Hematopoietic multipotent progenitor cell (in vitro differentiated cells): ENCODE data around the gene PANX2. TPM values are rescaled to one million over a fixed set of nuclear protein-coding genes. Genes with fewer than 3 reads are reported as not detected.

ENCODE experiments used
- DNase-seq, 3 donors: peaks; one replicate each; pipeline ENCODE4 v3.0.0-alpha.2; 2011 to 2015; ENCODE audit warnings: low read depth in 2 of 3, low spot score in 2 of 3
- total RNA-seq: library from RNA; depleted of rRNA; stranded (reverse); fragments of >200 nt; gene quantifications from one replicate; pipeline ENCODE4 v1.2.3, GENCODE V29; 2012

Gene PANX2
- total RNA-seq, 1 donor = 6.5 TPM

DNA sequence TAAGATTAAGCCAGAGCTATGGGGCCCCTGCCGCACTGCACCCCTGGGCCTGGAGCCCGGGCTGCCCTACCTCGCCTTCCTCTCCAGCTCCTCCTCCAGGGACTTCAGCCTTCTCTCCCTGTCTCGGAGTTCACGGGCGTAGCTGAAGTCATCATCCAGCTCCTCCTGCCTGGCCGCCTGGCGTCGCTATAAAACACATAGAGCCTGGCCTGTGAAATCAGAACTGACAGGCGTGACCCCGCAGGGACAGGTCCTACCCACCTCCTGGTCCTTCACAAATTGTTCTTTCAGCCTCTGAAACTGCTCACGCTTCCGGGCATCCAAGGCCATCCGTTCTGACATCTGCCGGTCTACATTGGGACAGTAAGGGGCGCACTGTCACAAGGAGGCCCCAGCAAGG is 53.5 kb downstream of the PANX2 start:
- no peak for DNase-seq

DNA sequence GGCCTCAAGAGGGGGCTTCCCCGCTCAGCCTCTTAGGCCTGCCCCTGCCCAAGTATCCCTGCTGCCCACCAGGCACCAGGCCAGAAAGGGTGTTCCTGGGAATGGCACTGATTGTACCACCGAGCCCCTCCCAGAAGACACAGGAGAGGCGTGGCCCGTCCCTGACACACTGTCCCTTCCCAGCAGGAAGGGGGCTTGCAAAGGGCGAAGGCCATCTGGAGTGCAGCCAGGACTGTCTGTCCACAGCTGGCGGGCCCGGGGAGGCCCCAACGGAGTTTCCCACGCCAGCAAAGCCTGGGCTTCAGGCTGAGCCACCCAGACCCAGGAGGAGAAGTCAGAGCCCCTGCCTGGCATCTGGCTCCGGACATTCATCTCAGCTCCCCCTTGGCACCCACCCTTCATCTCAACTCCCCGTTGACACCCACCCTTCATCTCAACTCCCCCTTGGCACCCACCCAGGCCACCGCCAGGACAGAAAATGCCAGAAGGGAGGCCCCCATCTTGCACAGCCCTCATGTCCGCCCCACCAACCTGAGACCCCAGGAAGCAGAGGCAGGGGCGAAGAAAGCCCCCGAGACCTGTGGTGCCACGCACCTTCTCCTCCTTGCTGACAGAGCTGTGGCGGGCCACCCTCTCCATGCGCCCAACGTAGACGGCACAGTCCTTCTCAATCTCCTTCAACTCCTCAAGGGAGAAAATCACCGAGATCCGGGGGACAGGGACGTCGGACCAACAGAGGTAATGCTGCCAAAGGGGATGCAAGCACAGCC is 54.9 kb downstream of the PANX2 start:
- no peak for DNase-seq

GRCh38 chr22:50226063-50226874 is 55.7 kb downstream of the PANX2 start:
- DNase-seq = no peak

DNA sequence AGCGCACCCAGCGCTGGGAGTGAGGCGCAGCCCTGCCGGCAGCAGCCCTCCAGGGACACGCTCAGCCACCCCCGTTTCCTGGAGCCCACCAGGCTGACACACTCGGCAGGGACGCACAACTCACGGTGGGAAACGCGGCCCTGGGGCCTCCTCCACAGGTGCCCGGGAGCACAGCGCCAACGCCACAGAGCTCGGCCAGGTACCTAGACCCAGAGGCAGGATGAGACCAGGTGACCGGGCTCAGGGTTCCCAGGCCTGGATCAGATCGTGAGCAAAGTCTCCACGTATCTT is 56.3 kb downstream of the PANX2 start:
- no peak for DNase-seq

DNA sequence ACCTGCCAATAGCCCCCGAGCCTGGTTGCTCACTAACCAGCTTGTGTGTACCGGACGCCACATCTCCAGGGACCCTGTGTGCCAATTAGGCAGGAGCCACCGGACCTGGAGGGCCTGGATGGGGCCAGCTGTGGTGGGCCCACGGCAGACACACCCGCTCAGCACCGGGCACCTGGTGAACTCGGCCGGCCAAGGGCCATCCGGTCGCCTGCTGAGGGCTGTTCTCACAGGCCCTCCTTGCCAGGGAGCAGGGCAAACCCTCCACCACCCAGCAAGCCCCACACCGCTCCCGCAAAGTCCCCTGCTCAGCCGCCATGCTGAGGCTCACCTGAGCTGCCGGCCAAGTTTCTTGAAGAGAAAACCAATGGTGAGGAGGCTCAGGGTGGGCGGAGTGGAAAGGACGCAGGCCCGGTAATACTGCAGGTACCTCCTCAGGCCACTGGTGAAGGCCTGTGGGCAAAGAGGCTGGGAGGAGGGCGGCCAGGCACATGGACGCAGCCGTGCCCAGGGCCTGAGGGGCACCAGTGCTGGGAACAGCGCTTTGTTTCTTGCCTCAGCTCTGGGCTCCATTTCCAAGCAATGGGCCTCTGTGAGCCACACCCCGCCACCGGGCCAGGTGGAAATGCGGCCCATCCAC is 57.2 kb downstream of the PANX2 start:
- DNase-seq = no peak

DNA sequence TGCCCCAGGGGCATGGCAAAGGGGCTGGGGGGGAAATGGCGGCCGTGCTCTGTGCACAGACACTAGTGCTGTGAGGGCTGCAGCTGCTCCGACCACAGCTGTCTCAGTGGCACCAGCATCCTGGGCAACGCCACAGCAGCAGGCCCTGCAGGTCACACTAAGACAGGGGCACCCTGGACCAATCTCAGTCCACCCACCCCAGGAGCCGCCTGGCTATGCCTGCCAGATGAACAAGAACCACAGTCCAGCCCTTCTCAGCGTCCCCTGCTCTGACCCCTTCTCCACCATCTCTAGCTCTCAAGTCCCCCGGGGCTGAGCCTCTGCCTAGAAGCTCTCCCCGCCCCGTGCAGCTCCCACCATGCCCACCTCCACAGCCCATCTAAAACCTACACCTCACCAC is 57.8 kb downstream of the PANX2 start:
- DNase-seq = no peak

DNA sequence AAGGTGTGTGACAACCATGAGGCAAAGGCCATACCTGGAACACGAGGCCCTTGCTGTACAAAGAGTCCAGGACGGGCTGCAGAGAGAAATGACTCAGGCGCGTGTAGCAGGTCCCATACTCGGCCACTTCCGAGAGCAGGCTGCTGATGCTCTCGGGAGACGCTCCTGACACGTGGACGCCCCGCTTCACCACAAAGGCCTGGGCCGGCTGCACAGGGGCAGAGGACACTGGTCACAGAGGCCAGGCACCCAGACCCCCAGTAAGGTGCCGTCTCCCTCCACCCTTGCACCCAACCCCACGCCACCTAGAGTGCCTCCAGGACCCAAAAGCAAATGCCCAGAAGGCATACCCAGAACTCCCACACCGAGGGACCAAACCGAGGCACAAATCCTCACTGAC is 58.8 kb downstream of the PANX2 start:
- DNase-seq = no peak

Other genes starting within 250 kb of the PANX2 start
- gene PIM3, start 210.0 kb upstream of the PANX2 start, total RNA-seq = 84.6 TPM
- under 0.01 TPM for gene IL17REL, start 158.0 kb upstream of the PANX2 start, total RNA-seq
- 0.27 TPM for gene TTLL8, start 112.4 kb upstream of the PANX2 start, total RNA-seq
- 139 TPM for gene MLC1, start 85.3 kb upstream of the PANX2 start, total RNA-seq
- gene MOV10L1, start 80.7 kb upstream of the PANX2 start, total RNA-seq = 0.27 TPM
- 70.0 TPM for gene TRABD, start 15.2 kb downstream of the PANX2 start, total RNA-seq
- gene SELENOO, start 30.3 kb downstream of the PANX2 start, total RNA-seq = 31.8 TPM
- 76.7 TPM for gene TUBGCP6, start 74.3 kb downstream of the PANX2 start, total RNA-seq
- gene HDAC10, start 80.5 kb downstream of the PANX2 start, total RNA-seq = 51.7 TPM
- 30.2 TPM for gene MAPK12, start 91.0 kb downstream of the PANX2 start, total RNA-seq
- gene MAPK11, start 99.6 kb downstream of the PANX2 start, total RNA-seq = 11.8 TPM
- 91.8 TPM for gene PLXNB2, start 136.9 kb downstream of the PANX2 start, total RNA-seq
- 9.2 TPM for gene DENND6B, start 156.3 kb downstream of the PANX2 start, total RNA-seq
- gene PPP6R2, start 172.6 kb downstream of the PANX2 start, total RNA-seq = 70.3 TPM